HCT116 (cell line): Measurements from ENCODE around the gene C1orf141. TPM values are rescaled to one million over a fixed set of nuclear protein-coding genes. Genes with fewer than 3 reads are reported as not detected.

Experiments
- ATAC-seq: fragments of 200-7000 bp; cut with Tn5 transposase; 2 replicates; pipeline ENCODE4 v1.9.1; 2020; ENCODE audit warnings: mild to moderate bottlenecking, moderate library complexity
- BruUV-seq: library from RNA; stranded (reverse); fragments of 400-500 nt; replicated peaks from 2 replicates; lab custom pipeline; 2021; lab: Mats Ljungman, UMichigan
- CTCF ChIA-PET: fragments of 300-600 bp; sonication (Branson Sonifier 250); formaldehyde crosslinking; loops from one replicate; lab custom pipeline; 2021; ENCODE audit warnings: antibody characterized with exemption; lab: Charles Lee
- POLR2A ChIA-PET: fragments of 300-600, 350-600 bp; sonication (Branson Sonifier 250); formaldehyde crosslinking; loops from one replicate; lab custom pipeline; 2021; ENCODE audit warnings: antibody characterized with exemption; lab: Charles Lee
- RAD21 ChIA-PET, 2 experiments: fragments of 300-600 bp; sonication (Branson Sonifier 250); formaldehyde crosslinking; loops; one replicate each; lab custom pipeline; 2023; ENCODE audit warnings: low total read pairs in 2 of 2; ENCODE audit not compliant: uncharacterized antibody in 2 of 2, unreplicated experiment in 2 of 2, low non-redundant PET in 1 of 2; lab: Charles Lee
- DNase-seq: peaks from one replicate; pipeline ENCODE4 v3.0.0-alpha.2; 2010; ENCODE audit warnings: low read depth, low spot score
- H2AFZ ChIP-seq: fragments of 200-600 bp; shearing (Covaris generic), sonication (generic); 2 replicates; pipeline ENCODE4 v1.6.1; 2017; ENCODE audit warnings: low read depth, mixed run types, mixed read lengths, antibody characterized with exemption, low read length; ENCODE audit not compliant: poor library complexity, severe bottlenecking
- H3K27ac ChIP-seq: 2 replicates; pipeline ENCODE4 v1.5.1; 2012; ENCODE audit warnings: low read depth, low read length
- H3K27me3 ChIP-seq: fragments of 200-600 bp; sonication (generic); 2 replicates; pipeline ENCODE4 v1.6.1; 2016; ENCODE audit warnings: mixed run types, low read length, mixed read lengths; ENCODE audit not compliant: insufficient read depth
- H3K36me3 ChIP-seq, 2 experiments: fragments of 200-500 bp in 1 of 2; fragments of 200-600 bp in 1 of 2; sonication (Bioruptor generic) in 1 of 2; sonication (generic) in 1 of 2; 2 replicates each; pipeline versions ENCODE4 v1.5.1 to v1.6.1; 2014 to 2016; ENCODE audit warnings: low read length in 2 of 2, inconsistent platforms in 1 of 2, mixed read lengths in 1 of 2, mixed run types in 1 of 2; ENCODE audit not compliant: insufficient read depth in 2 of 2, control insufficient read depth in 1 of 2
- H3K4me1 ChIP-seq, 2 experiments: fragments of 200-600 bp in 1 of 2; sonication (generic) in 1 of 2; 2 replicates each; pipeline versions ENCODE4 v1.5.1 to v1.6.1; 2012 to 2017; ENCODE audit warnings: low read length in 2 of 2, inconsistent platforms in 1 of 2, mild to moderate bottlenecking in 1 of 2, mixed read lengths in 1 of 2, mixed run types in 1 of 2, moderate library complexity in 1 of 2; ENCODE audit not compliant: insufficient read depth in 2 of 2, control insufficient read depth in 1 of 2
- H3K4me2 ChIP-seq: fragments of 200-600 bp; sonication (generic); 2 replicates; pipeline ENCODE4 v1.6.1; 2017; ENCODE audit warnings: mixed run types, low read length, mixed read lengths
- H3K4me3 ChIP-seq, 2 experiments: fragments of 200-600 bp in 1 of 2; sonication (generic) in 1 of 2; replicated peaks in 1 of 2; 2 replicates each; pipeline ENCODE4 v1.5.1; 2011 to 2016; ENCODE audit warnings: low read length in 2 of 2, control low read depth in 1 of 2, low read depth in 1 of 2, mild to moderate bottlenecking in 1 of 2, mixed read lengths in 1 of 2, mixed run types in 1 of 2
- H3K79me2 ChIP-seq: fragments of 200-600 bp; sonication (generic); 2 replicates; pipeline ENCODE4 v1.6.1; 2017; ENCODE audit warnings: mild to moderate bottlenecking, mixed run types, low read length, moderate library complexity, mixed read lengths; ENCODE audit not compliant: insufficient read depth
- H3K9ac ChIP-seq: fragments of 200-600 bp; sonication (generic); 2 replicates; pipeline ENCODE4 v1.6.1; 2016; ENCODE audit warnings: low read length, mixed read lengths
- H3K9me2 ChIP-seq: fragments of 200-600 bp; sonication (generic), shearing (Covaris generic); 2 replicates; pipeline ENCODE4 v1.6.1; 2017; ENCODE audit warnings: mixed run types, mild to moderate bottlenecking, moderate library complexity; ENCODE audit not compliant: insufficient read depth
- H3K9me3 ChIP-seq, 2 experiments: fragments of 200-500 bp in 1 of 2; fragments of 200-600 bp in 1 of 2; sonication (Bioruptor generic) in 1 of 2; sonication (generic) in 1 of 2; 2 replicates each; pipeline ENCODE4 v1.6.1; 2014 to 2017; ENCODE audit warnings: low read length in 2 of 2, mixed read lengths in 2 of 2, inconsistent platforms in 1 of 2, low read depth in 1 of 2, mild to moderate bottlenecking in 1 of 2, mixed run types in 1 of 2, moderate library complexity in 1 of 2; ENCODE audit not compliant: control insufficient read depth in 1 of 2, insufficient read depth in 1 of 2
- H4K20me1 ChIP-seq: fragments of 200-600 bp; sonication (generic), shearing (Covaris generic); 2 replicates; pipeline ENCODE4 v1.6.1; 2017; ENCODE audit warnings: mixed run types, mild to moderate bottlenecking, moderate library complexity; ENCODE audit not compliant: insufficient read depth
- ATF3 ChIP-seq: IDR thresholded peaks from 2 replicates; pipeline ENCODE4 v1.6.1; 2012
- CEBPB ChIP-seq: IDR thresholded peaks from 2 replicates; pipeline ENCODE4 v1.6.1; 2012; ENCODE audit warnings: low read depth
- CTCF ChIP-seq, 3 experiments: fragments of 200-600 bp in 1 of 3; sonication (generic) in 1 of 3; IDR thresholded peaks in 2 of 3; conservative IDR thresholded peaks in 1 of 3; 2 replicates each; pipeline ENCODE4 v1.5.1; 2012 to 2017; ENCODE audit warnings: low read depth in 2 of 3, low read length in 2 of 3, antibody characterized with exemption in 1 of 3, borderline replicate concordance in 1 of 3, control low read depth in 1 of 3, mild to moderate bottlenecking in 1 of 3, mixed read lengths in 1 of 3, mixed run types in 1 of 3, moderate library complexity in 1 of 3; ENCODE audit not compliant: insufficient read depth in 1 of 3
- EZH2 ChIP-seq: fragments of 200-600 bp; sonication (generic); IDR thresholded peaks from 2 replicates; pipeline ENCODE4 v1.6.1; 2017; ENCODE audit warnings: antibody characterized with exemption, mixed run types
- EZH2phosphoT487 ChIP-seq: fragments of 200-600 bp; IDR thresholded peaks from 2 replicates; pipeline ENCODE4 v1.6.1; 2018; ENCODE audit warnings: antibody characterized with exemption, borderline replicate concordance
- FOSL1 ChIP-seq: IDR thresholded peaks from 2 replicates; pipeline ENCODE4 v1.6.1; 2012; ENCODE audit warnings: low read depth
- JUND ChIP-seq: IDR thresholded peaks from 2 replicates; pipeline ENCODE4 v1.6.1; 2012
- POLR2A ChIP-seq: IDR thresholded peaks from 2 replicates; pipeline ENCODE4 v1.7.0; 2011; ENCODE audit warnings: borderline replicate concordance; ENCODE audit not compliant: insufficient read depth, insufficient read length; ENCODE audit errors: extremely low read depth
- POLR2AphosphoS5 ChIP-seq: IDR thresholded peaks from 2 replicates; pipeline ENCODE4 v1.6.1; 2011; ENCODE audit warnings: mild to moderate bottlenecking, low read depth, low read length, moderate library complexity
- RAD21 ChIP-seq: IDR thresholded peaks from 2 replicates; pipeline ENCODE4 v1.6.1; 2012; ENCODE audit warnings: low read depth, mild to moderate bottlenecking
- REST ChIP-seq: IDR thresholded peaks from 2 replicates; pipeline ENCODE4 v1.6.1; 2012; ENCODE audit warnings: low read depth
- SP1 ChIP-seq: IDR thresholded peaks from 2 replicates; pipeline ENCODE4 v1.6.1; 2012; ENCODE audit warnings: low read depth
- SRF ChIP-seq: IDR thresholded peaks from 2 replicates; pipeline ENCODE4 v1.6.1; 2012; ENCODE audit warnings: low read depth
- TCF7L2 ChIP-seq: IDR thresholded peaks from 2 replicates; pipeline ENCODE4 v1.7.0; 2011; ENCODE audit warnings: borderline replicate concordance, inconsistent platforms; ENCODE audit not compliant: insufficient read depth, insufficient read length; ENCODE audit errors: extremely low read depth
- YY1 ChIP-seq: IDR thresholded peaks from 2 replicates; pipeline ENCODE4 v1.6.1; 2011; ENCODE audit warnings: low read length, low read depth, moderate library complexity, mild to moderate bottlenecking; ENCODE audit not compliant: insufficient replicate concordance; ENCODE audit errors: extremely low read depth
- ZFX ChIP-seq: fragments of 450-650 bp; IDR thresholded peaks from 2 replicates; pipeline ENCODE4 v1.6.1; 2017
- ZNF274 ChIP-seq: fragments of 200-500 bp; sonication (Bioruptor generic); IDR thresholded peaks from 2 replicates; pipeline ENCODE4 v1.6.1; 2014; ENCODE audit warnings: mild to moderate bottlenecking, low read depth, low read length, inconsistent platforms
- intact Hi-C: fragments of 100-400 bp; cut with micrococcal nuclease; formaldehyde crosslinking; loops from 2 replicates; pipeline ENCODE4 v1.10.0; 2022
- total RNA-seq: library from RNA; stranded (reverse); gene quantifications from one replicate; pipeline ENCODE4 v1.2.1, GENCODE V29; 2021; ENCODE audit not compliant: unreplicated experiment

Gene C1orf141
- total RNA-seq, 1 experiment from 2014 or later, result not detected

- RAD21 ChIA-PET, result no interaction called here
- H3K4me2 ChIP-seq, result no peak overlapping the region
- H3K4me1 ChIP-seq, result no peaks in the 10 kb centered on the region
- intact Hi-C loops, result no loop called here
- DNase-seq, result no peak
- H3K27me3 ChIP-seq, result no peaks in the 10 kb centered on the region
- H3K9me3 ChIP-seq, result no peaks in the 10 kb centered on the region
- H3K79me2 ChIP-seq, result no peaks in the 10 kb centered on the region
- no peak overlapping the region for H2AFZ ChIP-seq
- BruUV-seq, result no TSS peak
- no peak for TF ChIP-seq POLR2A
- no peak for TF ChIP-seq TCF7L2
- no peak for TF ChIP-seq REST
- no peak for TF ChIP-seq YY1
- TF ChIP-seq SP1, result no peak
- no peak for TF ChIP-seq POLR2AphosphoS5
- TF ChIP-seq EZH2phosphoT487, result no peak
- no peak for TF ChIP-seq CTCF (IDR thresholded peaks at IDR 0.05 in 2 of 3, conservative IDR thresholded peaks at IDR 0.05 in 1 of 3; ENCODE audit: borderline replicate concordance in 1 of 3, insufficient read depth in 1 of 3, low read depth in 2 of 3, low read length in 2 of 3)
- no peak for TF ChIP-seq JUND
- no peak for TF ChIP-seq ZFX
- no peak for TF ChIP-seq CEBPB
- TF ChIP-seq EZH2, result no peak
- no peak for TF ChIP-seq ZNF274
- TF ChIP-seq FOSL1, result no peak
- no peak for TF ChIP-seq RAD21
- no peak for TF ChIP-seq SRF
- TF ChIP-seq ATF3, result no peak
- POLR2A ChIA-PET, result no interaction called here
- H3K36me3 ChIP-seq, result no peaks in the 10 kb centered on the region
- H4K20me1 ChIP-seq, result no peaks in the 10 kb centered on the region
- CTCF ChIA-PET, result no interaction called here
- H3K27ac ChIP-seq, result no peak overlapping the region
- no peaks in the 10 kb centered on the region for H3K9me2 ChIP-seq
- no peak for ATAC-seq
- H3K9ac ChIP-seq, result no peak overlapping the region
- no peak overlapping the region for H3K4me3 ChIP-seq
Observed at GRCh38 chr1:67118191-67118590, 16.6 kb downstream of the C1orf141 start.
